ENCODE results near the gene FAM241B.

FAM241B gene

GRCh38 chr10:69641261-69641980, 11.4 kb downstream of the FAM241B start:
- TF ChIP-seq TCF12 (IDR thresholded peaks at IDR 0.05; ENCODE audit: low read depth) = no peak
- no peak for TF ChIP-seq USF1 (IDR thresholded peaks at IDR 0.05)
- TF ChIP-seq, protein P1, sequence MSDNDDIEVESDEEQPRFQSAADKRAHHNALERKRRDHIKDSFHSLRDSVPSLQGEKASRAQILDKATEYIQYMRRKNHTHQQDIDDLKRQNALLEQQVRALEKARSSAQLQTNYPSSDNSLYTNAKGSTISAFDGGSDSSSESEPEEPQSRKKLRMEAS (IDR thresholded peaks at IDR 0.05) = no peak
- TF ChIP-seq REST (IDR thresholded peaks at IDR 0.05; ENCODE audit: low read depth) = no peak
- no peak for TF ChIP-seq TEAD4 (IDR thresholded peaks at IDR 0.05)
- TF ChIP-seq YY1 (IDR thresholded peaks at IDR 0.05; ENCODE audit: low read depth) = no peak
- TF ChIP-seq CREB1 (IDR thresholded peaks at IDR 0.05; ENCODE audit: low read depth) = no peak
- no peak for TF ChIP-seq TAF1 (IDR thresholded peaks at IDR 0.05; ENCODE audit: low read depth)
- no peak for TF ChIP-seq RAD21 (IDR thresholded peaks at IDR 0.05; ENCODE audit: low read depth)

DNA sequence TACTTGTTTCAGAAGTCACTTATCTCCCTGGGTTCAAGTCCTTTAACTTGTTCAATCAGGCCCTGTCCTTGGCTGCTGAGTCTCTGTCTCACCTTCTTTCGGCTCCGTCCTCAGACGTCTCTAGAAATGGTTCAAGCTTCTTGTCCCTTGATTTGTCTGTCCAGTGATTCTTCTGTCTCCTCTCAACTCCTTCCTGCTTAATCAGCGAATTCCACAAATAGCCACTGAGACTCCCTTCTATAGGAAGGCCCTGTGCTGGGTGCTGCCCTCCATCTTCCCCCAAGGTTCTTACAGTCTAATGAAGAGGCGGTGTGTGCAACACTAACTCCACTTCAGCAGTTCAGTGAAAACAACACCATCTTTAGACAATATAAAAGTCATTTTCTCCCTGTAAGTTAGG, 12.7 kb downstream of the FAM241B start:
- TF ChIP-seq YY1 (IDR thresholded peaks at IDR 0.05; ENCODE audit: low read depth) (no peak), USF1 (IDR thresholded peaks at IDR 0.05) (no peak), TAF1 (IDR thresholded peaks at IDR 0.05; ENCODE audit: low read depth) (no peak), CREB1 (IDR thresholded peaks at IDR 0.05; ENCODE audit: low read depth) (no peak), TCF12 (IDR thresholded peaks at IDR 0.05; ENCODE audit: low read depth) (no peak), TEAD4 (IDR thresholded peaks at IDR 0.05) (no peak), NFIC (IDR thresholded peaks at IDR 0.05) (no peak), CEBPB (IDR thresholded peaks at IDR 0.05) (no peak), EP300 (IDR thresholded peaks at IDR 0.05; ENCODE audit: borderline replicate concordance) (no peak), RAD21 (IDR thresholded peaks at IDR 0.05; ENCODE audit: low read depth) (no peak)
- TF ChIP-seq, protein P1 (IDR thresholded peaks at IDR 0.05) = no peak

- TF ChIP-seq EP300 (IDR thresholded peaks at IDR 0.05; ENCODE audit: borderline replicate concordance) (no peak), CREB1 (IDR thresholded peaks at IDR 0.05; ENCODE audit: low read depth) (no peak)
Observed at GRCh38 chr10:69643779-69644657, 14.0 kb downstream of the FAM241B start.

GRCh38 chr10:69644658-69645295, 14.7 kb downstream of the FAM241B start:
- TF ChIP-seq RAD21 (IDR thresholded peaks at IDR 0.05; ENCODE audit: low read depth) (peak; percentile 93), FOXM1 (IDR thresholded peaks at IDR 0.05; ENCODE audit: borderline replicate concordance, low read depth) (no peak), YY1 (IDR thresholded peaks at IDR 0.05; ENCODE audit: low read depth) (peak; percentile 66; the same call in 1 of the 2 replicates), ZBTB7A (IDR thresholded peaks at IDR 0.05; ENCODE audit: low read depth) (no peak), NFIC (IDR thresholded peaks at IDR 0.05) (0 out of 2 replicates have a peak, but pooled peaks have one; percentile 20), TEAD4 (IDR thresholded peaks at IDR 0.05) (0 out of 2 replicates have a peak, but pooled peaks have one; percentile 16)

- TF ChIP-seq REST (IDR thresholded peaks at IDR 0.05; ENCODE audit: low read depth) = no peak
- no peak for TF ChIP-seq CREB1 (IDR thresholded peaks at IDR 0.05; ENCODE audit: low read depth)
- no peak for TF ChIP-seq TCF12 (IDR thresholded peaks at IDR 0.05; ENCODE audit: low read depth)
- TF ChIP-seq YY1 (IDR thresholded peaks at IDR 0.05; ENCODE audit: low read depth) = no peak
- TF ChIP-seq ZBTB7A (IDR thresholded peaks at IDR 0.05; ENCODE audit: low read depth) = no peak
- no peak for TF ChIP-seq TEAD4 (IDR thresholded peaks at IDR 0.05)
- no peak for TF ChIP-seq USF1 (IDR thresholded peaks at IDR 0.05)
- TF ChIP-seq EGR1 (IDR thresholded peaks at IDR 0.05) = no peak
- no peak for TF ChIP-seq EP300 (IDR thresholded peaks at IDR 0.05; ENCODE audit: borderline replicate concordance)
- TF ChIP-seq, protein P1 (IDR thresholded peaks at IDR 0.05) = no peak
- no peak for TF ChIP-seq NFIC (IDR thresholded peaks at IDR 0.05)
- no peak for TF ChIP-seq RAD21 (IDR thresholded peaks at IDR 0.05; ENCODE audit: low read depth)
- TF ChIP-seq TAF1 (IDR thresholded peaks at IDR 0.05; ENCODE audit: low read depth) = no peak
- TF ChIP-seq CEBPB (IDR thresholded peaks at IDR 0.05) = no peak
Observed at GRCh38 chr10:69645296-69646184, 15.5 kb downstream of the FAM241B start.
